HG03066 (cell line): ENCODE results near the gene SYNJ1.
A peak's percentile ranks its signal among the peaks of the same experiment; 100 is the strongest.
"Not testable (repeated sequence)": the region's sequence is repeated elsewhere in the genome, so short reads cannot be mapped to it uniquely, and the experiment has no call there.

Experiments
- ATAC-seq: cut with Tn5 transposase; IDR thresholded peaks from one replicate; pipeline ENCODE4 v1.9.1; 2021; ENCODE audit warnings: low read depth; ENCODE audit not compliant: unreplicated experiment

Gene SYNJ1

GRCh38 chr21:32727687-32728455 lies at the start of gene SYNJ1:
TSS of gene SYNJ1 (minus strand) at chr21:32728013. CDS start at chr21:32726895, 1,118 bp downstream.
- peak; percentile 90 for ATAC-seq

- ATAC-seq = no peak
Observed at GRCh38 chr21:32777269-32777668, 49.5 kb upstream of the SYNJ1 start.

GRCh38 chr21:32776743-32777142 lies 48.9 kb upstream of the SYNJ1 start:
- no peak for ATAC-seq

GRCh38 chr21:32773048-32773344 lies 45.2 kb upstream of the SYNJ1 start:
- ATAC-seq = not testable (repeated sequence)

GRCh38 chr21:32772281-32773047 lies 44.7 kb upstream of the SYNJ1 start:
- ATAC-seq = no peak

GRCh38 chr21:32770871-32771523 lies 43.2 kb upstream of the SYNJ1 start:
- ATAC-seq = peak; percentile 36

- no peak for ATAC-seq
Observed at GRCh38 chr21:32768530-32768929, 40.7 kb upstream of the SYNJ1 start.

- ATAC-seq = no peak
Observed at GRCh38 chr21:32765058-32765457, 37.2 kb upstream of the SYNJ1 start.

- ATAC-seq = no peak
Observed at GRCh38 chr21:32764186-32764585, 36.4 kb upstream of the SYNJ1 start.

GRCh38 chr21:32757804-32758203 lies 30.0 kb upstream of the SYNJ1 start:
- ATAC-seq = no peak

- ATAC-seq = no peak
Observed at GRCh38 chr21:32756096-32756495, 28.3 kb upstream of the SYNJ1 start.

- no peak for ATAC-seq
Observed at GRCh38 chr21:32753818-32754585, 26.2 kb upstream of the SYNJ1 start.

GRCh38 chr21:32750405-32750804 lies 22.6 kb upstream of the SYNJ1 start:
- no peak for ATAC-seq

- ATAC-seq = no peak
Observed at GRCh38 chr21:32749662-32750061, 21.8 kb upstream of the SYNJ1 start.

- ATAC-seq = no peak
Observed at GRCh38 chr21:32748529-32748928, 20.7 kb upstream of the SYNJ1 start.

GRCh38 chr21:32747396-32747795 lies 19.6 kb upstream of the SYNJ1 start:
- no peak for ATAC-seq

- ATAC-seq = not testable (repeated sequence)
Observed at GRCh38 chr21:32746711-32747110, 18.9 kb upstream of the SYNJ1 start.

GRCh38 chr21:32742396-32742795 lies 14.6 kb upstream of the SYNJ1 start:
- no peak for ATAC-seq

GRCh38 chr21:32741336-32741735 lies 13.5 kb upstream of the SYNJ1 start:
- ATAC-seq = no peak

GRCh38 chr21:32739946-32740345 lies 12.1 kb upstream of the SYNJ1 start:
- no peak for ATAC-seq

GRCh38 chr21:32736083-32736482 lies 8.3 kb upstream of the SYNJ1 start:
- ATAC-seq = not testable (repeated sequence)
